HG03095 (cell line): ENCODE data around the gene CCNL1.

Experiments
- ATAC-seq: cut with Tn5 transposase; IDR thresholded peaks from one replicate; pipeline ENCODE4 v1.9.1; 2021; ENCODE audit warnings: moderate library complexity; ENCODE audit not compliant: unreplicated experiment

The CCNL1 gene

DNA sequence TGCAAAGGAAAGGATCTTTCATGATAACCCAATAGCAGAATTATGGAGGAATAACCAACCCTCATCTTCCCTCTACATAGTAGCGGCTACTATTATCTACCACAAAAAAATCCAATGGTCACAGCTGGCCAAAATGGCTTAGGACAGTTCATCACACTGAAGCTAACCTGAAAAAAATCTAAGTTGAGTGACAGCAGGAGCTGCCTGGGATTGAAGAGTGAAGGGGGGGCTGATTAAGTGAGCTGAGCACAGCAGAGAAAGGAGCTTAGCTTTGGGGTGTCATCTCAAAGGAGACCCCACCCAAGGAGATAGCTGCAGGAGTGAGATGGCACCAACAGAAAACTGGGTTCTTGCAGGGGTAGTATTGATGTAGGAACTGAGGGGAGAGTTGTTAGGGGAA is 33.6 kb downstream of the CCNL1 start:
- no peak for ATAC-seq

DNA sequence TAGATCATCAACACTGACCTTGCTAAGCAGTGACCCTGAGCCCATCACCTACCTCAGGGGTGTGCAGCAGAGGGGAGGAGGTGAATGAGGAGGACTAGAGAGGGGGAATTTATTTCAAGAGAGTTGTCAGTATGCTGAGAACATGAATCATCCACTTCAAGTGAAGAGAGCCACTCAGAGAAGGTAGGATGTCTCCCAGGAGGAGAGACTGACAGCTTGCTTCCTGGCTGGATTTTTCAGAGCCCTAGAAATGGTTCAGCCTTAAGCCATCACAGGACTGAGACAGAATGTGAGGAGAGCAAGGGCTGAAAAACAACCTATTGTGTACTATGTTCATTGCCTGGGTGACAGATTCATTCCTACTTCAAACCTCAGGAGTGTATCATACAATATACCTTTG is 34.8 kb downstream of the CCNL1 start:
- ATAC-seq, result no peak

DNA sequence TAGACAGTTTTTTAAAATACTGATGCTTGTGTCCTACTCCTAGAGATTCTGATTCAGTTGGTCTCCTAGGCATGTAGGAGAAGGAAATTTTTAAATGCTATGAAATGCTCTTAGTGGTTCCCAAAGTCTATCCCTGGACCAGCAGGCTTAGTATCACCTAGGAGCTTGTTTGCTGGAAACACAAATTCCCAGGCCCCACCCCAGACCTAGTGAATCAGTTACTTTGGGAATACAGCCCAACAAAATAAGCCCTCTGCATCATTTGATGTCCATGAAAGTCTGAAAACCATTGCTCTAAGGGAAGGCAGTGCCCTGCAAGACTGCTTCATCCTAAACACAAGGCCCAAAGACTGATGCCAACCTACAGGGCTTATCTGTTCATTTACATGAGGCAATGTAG is 36.3 kb downstream of the CCNL1 start:
- no peak for ATAC-seq

- ATAC-seq, result no peak
Observed at GRCh38 chr3:157122832-157123427, 37.0 kb downstream of the CCNL1 start.

DNA sequence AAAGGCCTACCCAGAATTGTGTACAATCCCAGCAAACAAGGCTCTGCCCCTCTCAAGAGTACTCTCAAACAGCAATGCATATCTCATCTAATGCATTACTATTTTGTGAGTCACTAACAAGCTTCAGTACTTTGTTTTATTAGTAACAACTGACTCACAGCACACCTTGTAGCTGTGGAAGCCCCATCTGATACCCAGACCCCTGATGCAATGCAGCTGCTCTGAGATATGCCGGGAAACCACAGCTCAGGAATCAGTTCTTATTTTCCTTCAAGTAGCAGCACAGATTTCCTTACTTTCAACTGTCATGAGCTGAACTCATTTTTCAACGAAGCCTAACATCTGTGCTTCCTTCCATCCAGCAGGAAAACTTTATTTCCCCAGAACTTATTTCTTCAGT is 37.8 kb downstream of the CCNL1 start:
- no peak for ATAC-seq

DNA sequence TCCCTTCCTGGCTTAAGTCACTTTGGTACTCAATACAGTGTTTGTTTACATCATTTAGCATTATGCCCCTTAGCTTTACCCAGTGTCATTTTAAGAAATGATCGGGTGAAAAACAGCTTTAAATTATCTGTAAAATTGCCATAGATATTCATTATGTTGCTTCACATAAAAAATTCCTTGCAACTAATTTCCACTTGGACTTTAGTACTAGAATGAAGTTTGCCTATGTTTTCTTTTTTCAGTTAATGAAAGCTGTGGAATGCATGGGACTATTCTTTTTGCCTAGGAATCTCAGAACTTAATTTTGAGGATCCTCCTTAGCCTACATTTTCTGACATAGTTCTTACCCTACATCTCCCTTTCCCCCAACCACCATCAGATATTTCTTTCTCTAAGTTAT is 38.4 kb downstream of the CCNL1 start:
- no peak for ATAC-seq

DNA sequence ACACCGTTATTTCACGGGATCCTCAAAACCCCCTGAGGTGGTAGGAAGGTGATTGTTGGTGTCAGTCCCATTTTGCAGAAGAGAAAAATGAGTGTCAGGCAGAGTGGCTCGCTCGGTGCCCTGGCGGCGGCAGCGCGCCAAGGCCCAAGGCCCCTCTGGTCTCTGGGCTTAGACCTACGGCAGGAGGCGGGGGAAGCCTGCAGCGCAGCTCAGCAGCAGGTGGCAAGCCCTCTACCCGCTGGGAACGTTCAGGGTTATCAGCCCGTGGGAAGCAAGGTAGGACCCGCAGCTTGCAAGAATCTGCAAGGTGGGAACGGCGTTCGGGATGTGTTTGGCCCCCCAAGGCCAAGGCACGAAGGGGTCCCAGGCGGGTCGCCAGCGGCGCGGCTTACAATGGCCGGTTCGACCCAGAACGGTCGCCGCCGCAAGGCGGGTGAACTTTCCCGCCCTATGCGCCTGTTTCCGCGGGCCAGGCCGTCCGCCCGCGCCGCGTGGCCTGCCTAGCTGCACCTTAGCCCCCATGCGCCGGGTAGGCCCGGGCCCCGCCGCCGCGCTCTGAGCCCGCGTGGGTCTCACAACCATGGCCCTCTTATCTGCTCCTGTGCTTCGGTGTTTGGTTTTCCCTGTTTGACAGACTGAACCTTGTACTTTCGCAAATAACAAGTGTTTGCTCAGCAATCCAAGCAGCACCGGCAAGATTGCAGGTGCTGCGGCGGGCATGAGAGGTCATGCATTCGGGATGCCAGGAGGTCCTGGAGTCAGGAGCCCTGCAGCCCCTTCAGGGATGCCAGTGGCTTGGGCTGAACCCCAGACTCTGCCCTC is 39.7 kb downstream of the CCNL1 start:
- no peak for ATAC-seq

DNA sequence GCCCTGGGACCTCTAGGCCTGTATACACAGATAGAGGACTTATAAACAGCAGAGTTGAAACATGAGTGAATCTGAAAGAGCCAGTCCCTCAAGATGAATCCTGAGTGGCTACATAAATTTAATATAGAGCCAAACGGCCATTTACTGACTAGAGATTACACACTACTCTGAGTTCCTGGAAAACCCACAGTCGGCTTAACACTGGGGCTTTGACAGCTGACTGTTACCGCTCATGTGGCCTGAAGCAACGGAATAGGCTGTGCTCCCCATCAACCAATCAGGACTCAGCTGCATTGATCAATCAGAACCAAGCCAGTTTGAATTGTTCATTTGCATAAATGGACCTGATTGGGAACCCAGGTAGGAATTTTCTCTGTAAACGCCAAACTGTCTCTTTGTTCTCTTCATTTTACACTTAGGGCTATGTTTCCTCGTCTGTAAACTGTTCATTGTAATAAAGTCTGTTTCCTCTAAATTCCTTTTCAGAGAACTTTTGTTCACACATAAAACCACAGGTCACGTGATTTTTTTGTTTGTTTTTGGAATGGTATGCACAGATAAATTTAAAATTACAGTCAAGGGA is 40.5 kb downstream of the CCNL1 start:
- no peak for ATAC-seq

- ATAC-seq, result no peak
Observed at GRCh38 chr3:157117875-157118654, 41.9 kb downstream of the CCNL1 start.

- ATAC-seq, result no peak
Observed at GRCh38 chr3:157117206-157117605, 42.7 kb downstream of the CCNL1 start.

DNA sequence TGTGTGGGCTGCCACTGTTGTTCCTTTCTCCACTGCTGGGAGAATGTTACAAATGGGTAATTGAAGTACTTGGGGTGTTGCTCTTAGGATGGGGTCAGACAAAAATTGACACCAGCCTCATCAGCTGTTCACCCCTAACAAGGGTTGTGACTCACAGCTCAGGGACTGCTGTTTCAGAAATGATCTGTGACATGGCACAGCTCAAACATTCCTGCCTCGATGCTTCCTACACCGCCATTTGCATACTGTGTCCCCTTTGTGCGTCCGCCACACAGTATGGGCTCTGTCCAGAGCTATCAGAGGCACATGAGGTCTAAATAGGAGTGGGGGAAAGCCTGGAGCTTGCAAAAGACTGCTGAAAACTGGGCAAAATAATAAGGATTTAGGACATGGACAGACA is 43.9 kb downstream of the CCNL1 start:
- ATAC-seq, result no peak

- ATAC-seq, result no peak
Observed at GRCh38 chr3:157115069-157116006, 44.6 kb downstream of the CCNL1 start.

DNA sequence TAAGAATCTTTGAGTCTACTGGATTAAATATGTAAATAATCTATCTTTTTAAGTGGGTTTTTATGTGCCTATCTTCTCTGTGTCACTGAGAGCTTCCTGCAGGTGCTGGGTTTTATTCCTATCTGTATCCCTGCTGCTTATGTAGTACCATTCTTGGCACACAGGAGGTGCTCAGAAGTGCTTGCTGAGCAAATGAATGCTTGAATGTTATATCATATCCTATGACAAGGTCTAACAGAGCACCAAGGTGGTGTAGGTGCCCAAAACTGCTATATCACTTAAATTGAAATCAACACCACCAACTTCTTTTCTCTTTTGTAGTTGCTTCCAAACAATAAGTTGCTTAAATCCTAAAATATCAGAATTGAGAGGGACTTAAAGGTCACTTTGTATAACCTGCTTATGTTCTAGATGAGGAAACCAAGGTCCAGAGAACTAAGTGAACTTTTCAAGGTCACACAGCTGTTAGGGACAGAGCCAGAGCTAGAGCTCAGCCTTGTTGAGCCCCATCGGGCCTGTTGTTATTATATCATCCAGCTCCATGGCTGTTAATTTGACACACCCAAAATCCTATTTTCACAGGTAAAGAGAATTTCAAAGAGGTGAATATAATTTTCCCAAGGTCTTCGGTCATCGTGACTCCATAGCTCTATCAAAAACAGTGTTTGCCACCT is 46.0 kb downstream of the CCNL1 start:
- no peak for ATAC-seq

DNA sequence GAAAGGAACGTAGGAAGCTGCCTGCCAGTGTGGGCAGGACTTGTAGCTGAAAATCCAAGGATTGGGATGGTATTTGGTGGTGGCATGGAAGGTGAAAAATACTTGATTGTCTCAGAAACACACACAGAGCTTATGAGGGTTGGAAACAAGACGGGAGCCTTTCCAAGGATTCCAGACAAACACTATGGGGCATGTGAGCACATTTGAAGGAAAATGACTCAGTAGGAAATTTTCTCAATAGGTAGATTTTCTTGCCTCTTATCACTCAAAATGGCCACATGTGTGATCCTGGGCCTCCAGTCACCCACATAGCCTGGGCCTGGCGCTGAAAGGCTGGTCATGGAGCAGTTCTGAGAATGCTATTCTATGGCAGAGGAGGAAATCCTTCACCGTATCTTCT is 47.4 kb downstream of the CCNL1 start:
- no peak for ATAC-seq

DNA sequence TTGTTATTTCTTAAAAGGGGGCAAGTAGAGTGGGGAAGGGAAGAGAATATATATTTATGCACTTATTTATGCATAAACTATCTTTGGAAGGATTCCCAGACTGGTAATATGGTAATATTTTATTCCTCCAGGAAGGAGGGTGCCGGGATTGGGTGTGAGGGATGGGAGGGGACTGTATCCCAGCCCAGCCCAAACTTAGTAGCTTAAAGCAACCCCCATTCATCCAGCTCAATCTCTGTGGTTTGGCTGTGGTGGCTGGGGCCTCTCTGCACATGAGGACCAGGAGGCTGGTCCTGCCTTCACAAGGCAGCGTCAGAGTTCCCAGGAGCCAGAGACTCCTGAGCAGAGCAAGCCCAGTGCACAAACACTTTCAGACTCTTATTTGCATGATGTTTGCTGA is 48.4 kb downstream of the CCNL1 start:
- ATAC-seq, result no peak

DNA sequence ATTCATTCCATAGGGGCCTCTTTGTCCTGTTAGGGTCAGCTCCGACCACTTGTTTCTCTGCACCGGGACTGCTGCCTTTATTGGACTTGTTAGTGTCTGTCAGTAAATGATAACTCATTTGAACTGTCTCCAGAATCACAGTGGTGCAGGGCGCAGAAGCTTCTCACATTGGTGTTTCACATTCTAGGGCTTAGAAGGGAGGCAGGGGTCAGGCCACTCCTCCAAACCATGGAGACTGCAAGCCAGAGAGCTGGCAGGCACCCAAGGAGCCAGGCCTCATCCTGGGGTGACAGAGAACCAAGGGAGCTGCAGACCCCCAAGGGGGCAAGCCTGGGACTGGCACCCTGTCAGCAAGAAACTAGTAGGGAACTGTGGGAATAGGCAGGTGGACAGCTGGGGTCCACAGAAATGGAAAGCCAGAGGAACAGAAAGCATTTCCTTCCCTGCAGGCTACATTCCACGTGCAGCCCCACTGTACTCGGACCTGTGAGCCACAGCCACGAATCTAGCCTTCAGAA is 49.1 kb downstream of the CCNL1 start:
- no peak for ATAC-seq

DNA sequence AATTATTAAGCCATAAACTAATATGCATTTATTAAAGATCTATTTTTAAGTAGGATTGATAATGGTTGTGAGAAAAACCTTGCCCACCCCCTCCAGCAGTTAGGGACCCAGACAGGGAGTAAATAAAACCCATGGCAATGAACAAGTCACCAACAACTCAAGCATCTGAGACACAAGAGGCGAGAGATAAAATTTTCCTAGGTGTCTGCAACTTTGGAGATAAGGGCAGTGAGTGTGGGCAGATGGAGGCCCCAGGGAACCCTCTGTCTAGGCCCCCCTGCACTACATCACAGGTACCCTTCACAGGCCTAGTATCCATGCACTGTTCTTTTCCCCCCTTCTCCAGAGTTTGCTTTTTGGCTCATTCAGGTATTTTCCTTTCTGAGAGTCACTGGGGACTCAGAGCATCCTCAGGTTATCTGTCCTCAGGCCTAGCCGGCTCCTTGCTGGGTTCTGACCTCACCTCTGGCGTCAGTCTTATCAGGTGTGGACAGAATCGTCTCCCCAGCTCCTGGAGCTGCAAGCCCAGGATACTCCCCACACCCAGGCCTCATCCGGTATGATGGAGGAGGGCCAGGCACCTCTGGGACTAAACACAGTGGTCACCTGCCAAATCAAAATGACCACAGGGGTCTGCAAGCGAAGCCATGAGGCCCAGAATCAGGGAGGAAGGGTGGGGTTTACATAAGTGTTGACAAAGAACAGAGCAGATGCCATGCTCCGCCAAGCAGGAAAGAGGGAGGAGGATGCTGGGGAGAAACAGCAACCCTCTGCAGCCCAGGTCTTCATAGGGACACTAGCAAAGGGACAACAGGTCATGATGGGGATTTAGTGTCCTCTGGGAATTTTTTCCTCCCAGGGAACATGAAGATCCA is 50.4 kb downstream of the CCNL1 start:
- no peak for ATAC-seq

- no peak for ATAC-seq
Observed at GRCh38 chr3:157107644-157108133, 52.3 kb downstream of the CCNL1 start.

DNA sequence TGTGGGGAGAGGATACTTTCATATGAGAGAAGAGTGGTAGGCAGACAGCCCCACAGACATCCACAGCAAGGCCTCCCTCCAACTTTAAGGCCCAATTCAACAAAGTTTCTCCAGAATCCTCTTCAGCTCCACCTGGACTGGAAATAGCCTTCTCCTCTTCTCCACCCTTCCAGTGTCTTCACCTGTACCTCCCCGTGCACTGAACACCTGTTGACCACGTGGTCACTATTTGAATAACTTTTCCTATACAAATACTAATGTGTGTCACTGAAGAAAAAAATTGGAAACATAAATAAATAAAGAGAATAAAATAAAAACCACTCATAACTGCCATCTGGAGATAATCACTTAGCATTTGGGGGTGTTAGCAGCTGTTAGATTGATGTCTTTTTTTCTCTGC is 52.9 kb downstream of the CCNL1 start:
- no peak for ATAC-seq
